GM12864 (cell line): ENCODE measurements around the gene MPDZ.

Experiments
- DNase-seq: peaks from one replicate; pipeline ENCODE4 v3.0.0-alpha.2; 2011; ENCODE audit warnings: low read depth
- H3K4me3 ChIP-seq: 2 replicates; pipeline ENCODE4 v1.5.1; 2011; ENCODE audit warnings: mild to moderate bottlenecking, low read depth, low read length, control low read depth
- CTCF ChIP-seq: IDR thresholded peaks from 2 replicates; pipeline ENCODE4 v1.5.1; 2011; ENCODE audit warnings: low read depth, mild to moderate bottlenecking, moderate library complexity, low read length, control low read depth, inconsistent platforms; ENCODE audit errors: missing control alignments

MPDZ gene

GRCh38 chr9:13131416-13131815, 148.1 kb downstream of the MPDZ start:
- TF ChIP-seq CTCF = no peak
- no peak for DNase-seq
- no peak overlapping the region for H3K4me3 ChIP-seq

- no peak for DNase-seq
- H3K4me3 ChIP-seq = no peak overlapping the region
- TF ChIP-seq CTCF = no peak
Measured at GRCh38 chr9:13128266-13128860, 151.1 kb downstream of the MPDZ start.

GRCh38 chr9:13127131-13127530, 152.4 kb downstream of the MPDZ start:
- TF ChIP-seq CTCF = no peak
- no peak overlapping the region for H3K4me3 ChIP-seq

GRCh38 chr9:13125261-13125660, 154.2 kb downstream of the MPDZ start:
- no peak for TF ChIP-seq CTCF
- no peak overlapping the region for H3K4me3 ChIP-seq
- DNase-seq = no peak

More at GRCh38 chr9:13127131-13127530, 152.4 kb downstream of the MPDZ start:
- no peak for DNase-seq

GRCh38 chr9:13122756-13123369, 156.6 kb downstream of the MPDZ start:
- no peak for TF ChIP-seq CTCF
- no peak overlapping the region for H3K4me3 ChIP-seq
- no peak for DNase-seq

GRCh38 chr9:13118313-13118712, 161.2 kb downstream of the MPDZ start:
- no peak for DNase-seq
- H3K4me3 ChIP-seq = no peak overlapping the region
- no peak for TF ChIP-seq CTCF

- no peak overlapping the region for H3K4me3 ChIP-seq
- TF ChIP-seq CTCF = no peak
- no peak for DNase-seq
Measured at GRCh38 chr9:13116292-13116691, 163.2 kb downstream of the MPDZ start.
